ENCODE data around the gene MRPS31.

Gene MRPS31

GRCh38 chr13:40801255-40802217 lies 30.5 kb upstream of the MRPS31 start:
- no peaks in the 10 kb centered on the region for H3K27me3 ChIP-seq (ENCODE audit: control insufficient read depth, insufficient read depth, low read length)
- no peaks in the 10 kb centered on the region for H3K9me3 ChIP-seq (replicated peaks; ENCODE audit: low read length)
- H3K4me3 ChIP-seq (ENCODE audit: low read length), result no peak overlapping the region
- no peak overlapping the region for H3K9ac ChIP-seq (ENCODE audit: low read depth, low read length)
- no peak overlapping the region for H3K4me2 ChIP-seq (ENCODE audit: low read length)
- H3K36me3 ChIP-seq (ENCODE audit: insufficient read depth, low read length), result peaks cover 41% of the 10 kb centered on the region
- H3K4me1 ChIP-seq (ENCODE audit: control insufficient read depth, insufficient read depth, low read length), result no peaks in the 10 kb centered on the region

GRCh38 chr13:40800559-40800958 lies 29.6 kb upstream of the MRPS31 start:
- Histone ChIP-seq H3K4me3 (ENCODE audit: low read length) (no peak overlapping the region), H3K36me3 (ENCODE audit: insufficient read depth, low read length) (peaks cover 40% of the 10 kb centered on the region), H3K27me3 (ENCODE audit: control insufficient read depth, insufficient read depth, low read length) (no peaks in the 10 kb centered on the region), H3K4me1 (ENCODE audit: control insufficient read depth, insufficient read depth, low read length) (no peaks in the 10 kb centered on the region), H3K9me3 (replicated peaks; ENCODE audit: low read length) (no peaks in the 10 kb centered on the region), H3K4me2 (ENCODE audit: low read length) (no peak overlapping the region), H3K9ac (ENCODE audit: low read depth, low read length) (no peak overlapping the region)

DNA sequence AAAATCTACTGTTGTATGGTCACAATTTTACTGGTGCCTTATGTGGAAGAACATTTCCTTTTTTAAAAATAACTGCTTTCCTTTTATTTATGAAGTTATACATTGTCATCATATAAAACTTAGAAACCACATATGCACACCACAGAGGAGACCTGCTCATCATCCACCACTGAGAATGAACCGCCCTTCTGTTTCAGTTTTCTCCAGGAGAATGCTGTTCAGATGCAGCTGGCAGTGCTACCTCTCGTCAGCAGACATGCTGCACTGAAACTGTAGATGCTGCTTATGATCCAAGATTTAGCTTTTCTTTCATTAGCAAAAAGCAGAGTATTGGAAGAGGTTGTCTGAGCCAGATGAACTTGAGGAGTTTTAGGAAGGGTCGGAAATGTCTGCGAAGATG lies 28.5 kb upstream of the MRPS31 start:
- H3K4me3 ChIP-seq (ENCODE audit: low read length), result no peak overlapping the region
- H3K4me1 ChIP-seq (ENCODE audit: control insufficient read depth, insufficient read depth, low read length), result no peaks in the 10 kb centered on the region
- H3K36me3 ChIP-seq (ENCODE audit: insufficient read depth, low read length), result peaks cover 38% of the 10 kb centered on the region
- H3K9ac ChIP-seq (ENCODE audit: low read depth, low read length), result no peak overlapping the region
- no peaks in the 10 kb centered on the region for H3K9me3 ChIP-seq (replicated peaks; ENCODE audit: low read length)
- H3K4me2 ChIP-seq (ENCODE audit: low read length), result no peak overlapping the region
- no peaks in the 10 kb centered on the region for H3K27me3 ChIP-seq (ENCODE audit: control insufficient read depth, insufficient read depth, low read length)

DNA sequence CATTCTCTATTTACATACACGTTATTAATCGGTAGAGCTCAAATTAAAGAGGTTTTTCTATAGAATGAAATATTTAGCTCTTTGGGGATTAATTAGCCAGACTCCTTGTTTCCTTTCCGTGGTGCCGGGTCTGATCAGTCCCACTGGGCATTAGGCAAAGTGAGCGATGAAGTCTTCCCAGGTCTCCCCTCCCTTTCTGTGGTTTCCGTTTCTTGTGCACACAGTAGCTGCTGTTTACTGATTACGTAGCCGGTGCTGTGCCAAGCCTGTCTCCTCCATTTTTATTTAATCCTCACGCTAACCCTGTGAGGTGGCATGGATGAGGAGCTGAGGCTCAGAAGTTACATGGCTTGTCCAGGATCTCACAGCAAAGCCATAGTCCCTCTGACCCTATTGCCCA lies 27.4 kb upstream of the MRPS31 start:
- Histone ChIP-seq H3K36me3 (ENCODE audit: insufficient read depth, low read length) (peaks cover 43% of the 10 kb centered on the region), H3K4me1 (ENCODE audit: control insufficient read depth, insufficient read depth, low read length) (no peaks in the 10 kb centered on the region), H3K4me2 (ENCODE audit: low read length) (no peak overlapping the region), H3K27me3 (ENCODE audit: control insufficient read depth, insufficient read depth, low read length) (no peaks in the 10 kb centered on the region), H3K9me3 (replicated peaks; ENCODE audit: low read length) (no peaks in the 10 kb centered on the region), H3K9ac (ENCODE audit: low read depth, low read length) (no peak overlapping the region), H3K4me3 (ENCODE audit: low read length) (no peak overlapping the region)

GRCh38 chr13:40796649-40797048 lies 25.7 kb upstream of the MRPS31 start:
- Histone ChIP-seq H3K9me3 (replicated peaks; ENCODE audit: low read length) (no peaks in the 10 kb centered on the region), H3K9ac (ENCODE audit: low read depth, low read length) (no peak overlapping the region), H3K4me2 (ENCODE audit: low read length) (no peak overlapping the region), H3K4me1 (ENCODE audit: control insufficient read depth, insufficient read depth, low read length) (no peaks in the 10 kb centered on the region), H3K4me3 (ENCODE audit: low read length) (no peak overlapping the region), H3K36me3 (ENCODE audit: insufficient read depth, low read length) (peaks cover 34% of the 10 kb centered on the region), H3K27me3 (ENCODE audit: control insufficient read depth, insufficient read depth, low read length) (no peaks in the 10 kb centered on the region)

GRCh38 chr13:40794414-40795368 lies 23.7 kb upstream of the MRPS31 start:
- Histone ChIP-seq H3K27me3 (ENCODE audit: control insufficient read depth, insufficient read depth, low read length) (no peaks in the 10 kb centered on the region), H3K36me3 (ENCODE audit: insufficient read depth, low read length) (peaks cover 22% of the 10 kb centered on the region), H3K4me3 (ENCODE audit: low read length) (no peak overlapping the region), H3K4me1 (ENCODE audit: control insufficient read depth, insufficient read depth, low read length) (peaks cover 3% of the 10 kb centered on the region), H3K9ac (ENCODE audit: low read depth, low read length) (no peak overlapping the region), H3K4me2 (ENCODE audit: low read length) (no peak overlapping the region), H3K9me3 (replicated peaks; ENCODE audit: low read length) (no peaks in the 10 kb centered on the region)

GRCh38 chr13:40793339-40793738 lies 22.3 kb upstream of the MRPS31 start:
- peaks cover 14% of the 10 kb centered on the region for H3K36me3 ChIP-seq (ENCODE audit: insufficient read depth, low read length)
- H3K4me1 ChIP-seq (ENCODE audit: control insufficient read depth, insufficient read depth, low read length), result peaks cover 3% of the 10 kb centered on the region
- no peaks in the 10 kb centered on the region for H3K9me3 ChIP-seq (replicated peaks; ENCODE audit: low read length)
- no peak overlapping the region for H3K9ac ChIP-seq (ENCODE audit: low read depth, low read length)
- no peak overlapping the region for H3K4me3 ChIP-seq (ENCODE audit: low read length)
- no peaks in the 10 kb centered on the region for H3K27me3 ChIP-seq (ENCODE audit: control insufficient read depth, insufficient read depth, low read length)
- no peak overlapping the region for H3K4me2 ChIP-seq (ENCODE audit: low read length)

DNA sequence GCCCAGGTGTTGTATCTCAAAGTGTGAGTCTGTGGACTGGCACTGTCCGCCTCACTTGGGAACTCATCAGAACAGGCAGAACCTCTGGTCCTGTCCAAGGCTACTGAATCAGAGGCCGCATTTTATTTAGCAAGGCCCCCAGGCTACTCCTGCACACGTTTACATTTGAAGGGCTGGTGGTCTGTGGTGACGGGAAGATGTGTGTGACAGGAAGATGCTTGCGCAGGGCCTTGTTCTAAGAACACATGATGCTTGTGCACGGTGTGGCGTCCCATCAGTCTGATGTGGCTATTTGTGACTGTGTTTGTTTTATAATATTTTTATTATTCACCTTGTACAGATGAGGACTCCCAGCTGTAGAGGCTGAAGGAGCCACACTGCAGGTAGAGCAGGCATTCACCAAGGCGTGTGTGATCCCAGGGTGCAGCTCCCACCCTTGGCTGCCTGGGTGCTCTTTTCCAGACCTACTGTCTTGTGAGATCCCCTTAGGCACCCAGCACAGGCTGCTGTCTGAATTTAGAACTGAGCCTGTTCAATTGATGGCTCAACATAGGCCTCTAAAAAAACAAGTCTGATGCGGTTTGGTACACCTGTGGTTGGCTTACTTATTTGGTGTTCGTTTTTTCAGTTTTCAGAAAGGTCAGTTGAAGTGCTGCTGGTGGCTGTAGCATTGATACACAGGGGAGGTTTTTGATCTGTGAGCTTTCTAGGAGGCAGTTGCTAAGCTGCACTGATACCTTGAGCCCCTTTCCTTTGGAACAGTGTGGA lies 21.5 kb upstream of the MRPS31 start:
- Histone ChIP-seq H3K4me1 (ENCODE audit: control insufficient read depth, insufficient read depth, low read length) (peaks cover 3% of the 10 kb centered on the region), H3K9me3 (replicated peaks; ENCODE audit: low read length) (no peaks in the 10 kb centered on the region), H3K4me2 (ENCODE audit: low read length) (no peak overlapping the region), H3K36me3 (ENCODE audit: insufficient read depth, low read length) (peaks cover 14% of the 10 kb centered on the region), H3K4me3 (ENCODE audit: low read length) (no peak overlapping the region), H3K9ac (ENCODE audit: low read depth, low read length) (no peak overlapping the region), H3K27me3 (ENCODE audit: control insufficient read depth, insufficient read depth, low read length) (no peaks in the 10 kb centered on the region)

GRCh38 chr13:40790154-40790616 lies 19.2 kb upstream of the MRPS31 start:
- H3K9me3 ChIP-seq (replicated peaks; ENCODE audit: low read length), result no peaks in the 10 kb centered on the region
- peak overlapping the region; percentile 87 for H3K9ac ChIP-seq (ENCODE audit: low read depth, low read length)
- H3K4me3 ChIP-seq (ENCODE audit: low read length), result peak overlapping the region; percentile 92
- H3K4me2 ChIP-seq (ENCODE audit: low read length), result peak overlapping the region; percentile 95
- H3K4me1 ChIP-seq (ENCODE audit: control insufficient read depth, insufficient read depth, low read length), result peaks cover 12% of the 10 kb centered on the region
- peaks cover 14% of the 10 kb centered on the region for H3K36me3 ChIP-seq (ENCODE audit: insufficient read depth, low read length)
- no peaks in the 10 kb centered on the region for H3K27me3 ChIP-seq (ENCODE audit: control insufficient read depth, insufficient read depth, low read length)

DNA sequence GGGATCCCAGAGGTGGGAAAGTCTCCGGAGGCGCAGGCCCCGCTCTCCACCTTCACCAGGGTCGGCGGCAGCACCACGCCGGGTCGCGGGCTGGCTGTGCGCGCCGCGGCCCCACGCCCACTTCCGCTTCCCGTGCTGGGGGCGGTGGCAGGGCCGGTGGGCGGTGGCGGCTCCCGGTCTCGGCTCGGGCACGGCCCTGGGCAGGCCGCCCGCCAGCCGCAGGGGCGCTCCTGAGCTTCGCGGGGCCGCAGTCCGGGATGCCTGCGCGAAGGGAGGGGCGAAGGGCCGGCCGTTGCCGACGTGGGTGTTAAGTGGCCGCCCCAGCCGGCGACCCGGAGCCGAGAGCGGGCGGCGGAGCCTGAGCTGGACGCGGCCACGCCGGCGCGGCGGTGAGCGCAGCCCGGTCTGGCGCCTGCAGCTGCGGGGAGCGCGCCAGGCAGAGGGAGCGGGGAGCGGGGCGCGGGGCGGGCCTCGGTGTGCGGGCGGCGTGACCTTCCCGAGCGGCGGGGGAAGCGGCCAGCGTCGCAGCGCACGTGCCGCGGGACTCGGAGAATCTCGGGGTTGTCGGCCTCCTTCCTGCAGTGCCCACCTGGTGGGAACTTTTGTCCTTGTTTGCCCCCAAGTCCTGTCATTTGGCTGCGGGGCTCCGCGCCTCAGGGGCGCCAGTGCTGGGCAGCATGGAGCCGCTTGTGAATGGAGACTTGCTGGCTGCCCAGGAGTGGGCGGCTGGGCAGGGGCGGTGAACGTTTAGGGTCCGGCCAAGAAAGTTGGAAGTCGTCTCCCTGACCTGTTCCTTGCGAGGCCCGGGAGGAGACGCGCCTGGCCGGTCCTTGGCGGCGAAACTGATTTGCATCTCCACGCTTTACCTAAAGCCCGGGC lies 18.5 kb upstream of the MRPS31 start, which contains the start of gene SLC25A15:
TSS of gene SLC25A15 (plus strand) at position 337 of the 879 bp plus-strand sequence. CDS start 3,616 bp downstream, outside the sequence.
- peaks cover 11% of the 10 kb centered on the region for H3K36me3 ChIP-seq (ENCODE audit: insufficient read depth, low read length)
- peak within 1 kb of the TSS; percentile 92 for H3K4me3 ChIP-seq (ENCODE audit: low read length)
- peaks cover 12% of the 10 kb centered on the region for H3K4me1 ChIP-seq (ENCODE audit: control insufficient read depth, insufficient read depth, low read length)
- no peaks in the 10 kb centered on the region for H3K27me3 ChIP-seq (ENCODE audit: control insufficient read depth, insufficient read depth, low read length)
- peak within 1 kb of the TSS; percentile 95 for H3K4me2 ChIP-seq (ENCODE audit: low read length)
- H3K9ac ChIP-seq (ENCODE audit: low read depth, low read length), result peak within 1 kb of the TSS; percentile 87
- H3K9me3 ChIP-seq (replicated peaks; ENCODE audit: low read length), result no peaks in the 10 kb centered on the region

All from skeletal muscle satellite cell (primary cell).